HEK293 (cell line): ENCODE measurements around the gene NEK11.

Experiments
- FEZF1 ChIP-seq: fragments of 450-650 bp; formaldehyde crosslinking; IDR thresholded peaks from 2 replicates; pipeline ENCODE4 v1.5.1; 2016; ENCODE audit warnings: missing biosample characterization, missing genetic modification characterization
- GFI1B ChIP-seq: fragments of 450-650 bp; formaldehyde crosslinking; IDR thresholded peaks from 2 replicates; pipeline ENCODE4 v1.5.1; 2016; ENCODE audit warnings: missing biosample characterization, missing genetic modification characterization
- IKZF3 ChIP-seq: fragments of 450-650 bp; IDR thresholded peaks from 2 replicates; pipeline ENCODE4 v1.5.0; 2018; ENCODE audit warnings: missing biosample characterization, mild to moderate bottlenecking, missing genetic modification characterization, moderate library complexity
- KLF10 ChIP-seq: fragments of 450-650 bp; IDR thresholded peaks from 2 replicates; pipeline ENCODE4 v1.5.1; 2018; ENCODE audit warnings: missing biosample characterization, mild to moderate bottlenecking, missing genetic modification characterization
- SP2 ChIP-seq: fragments of 450-650 bp; formaldehyde crosslinking; IDR thresholded peaks from 2 replicates; pipeline ENCODE4 v1.5.1; 2016; ENCODE audit warnings: missing biosample characterization, missing genetic modification characterization
- SP3 ChIP-seq: fragments of 450-650 bp; formaldehyde crosslinking; IDR thresholded peaks from 2 replicates; pipeline ENCODE4 v1.5.1; 2016; ENCODE audit warnings: missing biosample characterization, missing genetic modification characterization
- ZBTB1 ChIP-seq: fragments of 450-650 bp; formaldehyde crosslinking; IDR thresholded peaks from 2 replicates; pipeline ENCODE4 v1.5.1; 2016; ENCODE audit warnings: missing biosample characterization, missing genetic modification characterization
- ZBTB20 ChIP-seq: fragments of 450-650 bp; formaldehyde crosslinking; IDR thresholded peaks from 2 replicates; pipeline ENCODE4 v1.5.1; 2016; ENCODE audit warnings: missing biosample characterization, missing genetic modification characterization
- ZBTB21 ChIP-seq: fragments of 450-650 bp; formaldehyde crosslinking; IDR thresholded peaks from 2 replicates; pipeline ENCODE4 v1.5.1; 2017; ENCODE audit warnings: missing biosample characterization, missing genetic modification characterization
- ZNF146 ChIP-seq: fragments of 450-650 bp; formaldehyde crosslinking; IDR thresholded peaks from 2 replicates; pipeline ENCODE4 v1.5.1; 2016; ENCODE audit warnings: missing biosample characterization, missing genetic modification characterization
- ZNF155 ChIP-seq: fragments of 450-650 bp; formaldehyde crosslinking; IDR thresholded peaks from 2 replicates; pipeline ENCODE4 v1.5.1; 2016; ENCODE audit warnings: missing biosample characterization, missing genetic modification characterization
- ZNF221 ChIP-seq: fragments of 450-650 bp; formaldehyde crosslinking; IDR thresholded peaks from 2 replicates; pipeline ENCODE4 v1.5.1; 2017; ENCODE audit warnings: missing biosample characterization, missing genetic modification characterization, borderline replicate concordance
- ZNF239 ChIP-seq: fragments of 450-650 bp; formaldehyde crosslinking; IDR thresholded peaks from 2 replicates; pipeline ENCODE4 v1.5.1; 2016; ENCODE audit warnings: missing biosample characterization, missing genetic modification characterization
- ZNF366 ChIP-seq: fragments of 450-650 bp; formaldehyde crosslinking; conservative IDR thresholded peaks from 2 replicates; pipeline ENCODE4 v1.5.1; 2016; ENCODE audit warnings: missing biosample characterization, missing genetic modification characterization
- ZNF433 ChIP-seq: fragments of 450-650 bp; formaldehyde crosslinking; IDR thresholded peaks from 2 replicates; pipeline ENCODE4 v1.5.1; 2016; ENCODE audit warnings: missing biosample characterization, missing genetic modification characterization, low read depth
- ZNF473 ChIP-seq: fragments of 450-650 bp; formaldehyde crosslinking; IDR thresholded peaks from 2 replicates; pipeline ENCODE4 v1.5.1; 2017; ENCODE audit warnings: missing biosample characterization, missing genetic modification characterization
- ZNF501 ChIP-seq: fragments of 450-650 bp; formaldehyde crosslinking; IDR thresholded peaks from 2 replicates; pipeline ENCODE4 v1.5.1; 2016; ENCODE audit warnings: missing biosample characterization, missing genetic modification characterization
- ZNF521 ChIP-seq: fragments of 450-650 bp; formaldehyde crosslinking; IDR thresholded peaks from 2 replicates; pipeline ENCODE4 v1.5.1; 2017; ENCODE audit warnings: missing biosample characterization, mild to moderate bottlenecking, missing genetic modification characterization
- ZNF530 ChIP-seq: fragments of 450-650 bp; formaldehyde crosslinking; IDR thresholded peaks from 2 replicates; pipeline ENCODE4 v1.5.1; 2016; ENCODE audit warnings: low read depth, missing biosample characterization, missing genetic modification characterization
- ZNF560 ChIP-seq: fragments of 450-650 bp; formaldehyde crosslinking; IDR thresholded peaks from 2 replicates; pipeline ENCODE4 v1.5.1; 2017; ENCODE audit warnings: missing biosample characterization, missing genetic modification characterization, borderline replicate concordance
- ZNF596 ChIP-seq: fragments of 450-650 bp; IDR thresholded peaks from 2 replicates; pipeline ENCODE4 v1.5.0; 2018; ENCODE audit warnings: missing biosample characterization, mild to moderate bottlenecking, missing genetic modification characterization, moderate library complexity
- ZNF621 ChIP-seq: fragments of 450-650 bp; formaldehyde crosslinking; IDR thresholded peaks from 2 replicates; pipeline ENCODE4 v1.5.1; 2017; ENCODE audit warnings: missing biosample characterization, missing genetic modification characterization
- ZNF660 ChIP-seq: fragments of 450-650 bp; IDR thresholded peaks from 2 replicates; pipeline ENCODE4 v1.5.1; 2018; ENCODE audit warnings: missing biosample characterization, mild to moderate bottlenecking, missing genetic modification characterization
- ZNF664 ChIP-seq: fragments of 450-650 bp; formaldehyde crosslinking; IDR thresholded peaks from 2 replicates; pipeline ENCODE4 v1.5.1; 2016; ENCODE audit warnings: missing biosample characterization, missing genetic modification characterization
- ZNF701 ChIP-seq: fragments of 450-650 bp; formaldehyde crosslinking; IDR thresholded peaks from 2 replicates; pipeline ENCODE4 v1.5.1; 2016; ENCODE audit warnings: missing biosample characterization, missing genetic modification characterization
- ZNF747 ChIP-seq: fragments of 450-650 bp; formaldehyde crosslinking; IDR thresholded peaks from 2 replicates; pipeline ENCODE4 v1.5.1; 2016; ENCODE audit warnings: missing biosample characterization, missing genetic modification characterization
- ZNF768 ChIP-seq: fragments of 450-650 bp; formaldehyde crosslinking; IDR thresholded peaks from 2 replicates; pipeline ENCODE4 v1.5.1; 2018; ENCODE audit warnings: missing biosample characterization, mild to moderate bottlenecking, missing genetic modification characterization
- ZNF785 ChIP-seq: fragments of 450-650 bp; formaldehyde crosslinking; IDR thresholded peaks from 2 replicates; pipeline ENCODE4 v1.5.1; 2016; ENCODE audit warnings: missing biosample characterization, missing genetic modification characterization
- ZXDB ChIP-seq: fragments of 450-650 bp; formaldehyde crosslinking; IDR thresholded peaks from 2 replicates; pipeline ENCODE4 v1.5.1; 2016; ENCODE audit warnings: missing biosample characterization, missing genetic modification characterization
- TF ChIP-seq, protein P1 (sequence below): fragments of 450-650 bp; formaldehyde crosslinking; IDR thresholded peaks from 2 replicates; pipeline ENCODE4 v1.5.1; 2016; ENCODE audit warnings: missing biosample characterization, missing genetic modification characterization
- TF ChIP-seq, protein P2 (sequence below): fragments of 450-650 bp; formaldehyde crosslinking; IDR thresholded peaks from 2 replicates; pipeline ENCODE4 v1.5.1; 2016; ENCODE audit warnings: missing biosample characterization, missing genetic modification characterization
- TF ChIP-seq, protein P3 (sequence below): fragments of 450-650 bp; formaldehyde crosslinking; IDR thresholded peaks from 2 replicates; pipeline ENCODE4 v1.5.1; 2016; ENCODE audit warnings: missing biosample characterization, missing genetic modification characterization, borderline replicate concordance
- TF ChIP-seq, protein P4 (sequence below): fragments of 450-650 bp; IDR thresholded peaks from 2 replicates; pipeline ENCODE4 v1.5.1; 2018; ENCODE audit warnings: missing biosample characterization, missing genetic modification characterization

NEK11 gene

DNA sequence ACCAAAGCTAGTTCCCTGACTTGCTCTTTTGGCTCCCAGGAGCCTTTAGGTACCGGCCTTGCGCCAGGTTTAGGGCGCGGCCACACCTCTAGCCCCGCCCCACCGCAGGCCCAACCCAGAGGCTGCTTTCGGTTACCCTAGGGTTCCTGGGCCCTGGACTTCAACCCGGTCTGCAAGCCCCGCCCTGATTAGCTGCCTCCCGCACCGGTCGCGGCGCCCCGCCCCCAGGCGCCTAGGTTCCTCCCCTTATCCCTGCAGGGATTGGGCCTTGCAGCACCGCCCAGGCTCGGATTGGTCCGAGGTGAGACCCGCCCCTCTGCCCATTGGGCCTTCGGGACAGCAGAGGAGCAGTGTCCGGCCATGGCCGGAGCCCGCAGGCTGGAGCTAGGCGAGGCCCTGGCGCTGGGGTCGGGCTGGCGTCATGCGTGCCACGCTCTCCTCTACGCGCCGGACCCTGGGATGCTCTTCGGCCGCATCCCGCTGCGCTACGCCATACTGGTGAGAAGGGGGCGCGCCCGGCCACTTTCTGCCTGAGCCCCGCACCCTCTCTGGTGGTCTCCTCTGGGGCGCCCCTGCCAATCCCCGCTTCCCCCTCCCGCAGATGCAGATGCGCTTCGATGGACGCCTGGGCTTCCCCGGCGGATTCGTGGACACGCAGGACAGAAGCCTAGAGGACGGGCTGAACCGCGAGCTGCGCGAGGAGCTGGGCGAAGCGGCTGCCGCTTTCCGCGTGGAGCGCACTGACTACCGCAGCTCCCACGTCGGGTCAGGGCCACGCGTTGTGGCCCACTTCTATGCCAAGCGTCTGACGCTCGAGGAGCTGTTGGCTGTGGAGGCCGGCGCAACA is 355.0 kb downstream of the NEK11 start, which contains the start of gene NUDT16 (continued):
- TF ChIP-seq, protein P1, sequence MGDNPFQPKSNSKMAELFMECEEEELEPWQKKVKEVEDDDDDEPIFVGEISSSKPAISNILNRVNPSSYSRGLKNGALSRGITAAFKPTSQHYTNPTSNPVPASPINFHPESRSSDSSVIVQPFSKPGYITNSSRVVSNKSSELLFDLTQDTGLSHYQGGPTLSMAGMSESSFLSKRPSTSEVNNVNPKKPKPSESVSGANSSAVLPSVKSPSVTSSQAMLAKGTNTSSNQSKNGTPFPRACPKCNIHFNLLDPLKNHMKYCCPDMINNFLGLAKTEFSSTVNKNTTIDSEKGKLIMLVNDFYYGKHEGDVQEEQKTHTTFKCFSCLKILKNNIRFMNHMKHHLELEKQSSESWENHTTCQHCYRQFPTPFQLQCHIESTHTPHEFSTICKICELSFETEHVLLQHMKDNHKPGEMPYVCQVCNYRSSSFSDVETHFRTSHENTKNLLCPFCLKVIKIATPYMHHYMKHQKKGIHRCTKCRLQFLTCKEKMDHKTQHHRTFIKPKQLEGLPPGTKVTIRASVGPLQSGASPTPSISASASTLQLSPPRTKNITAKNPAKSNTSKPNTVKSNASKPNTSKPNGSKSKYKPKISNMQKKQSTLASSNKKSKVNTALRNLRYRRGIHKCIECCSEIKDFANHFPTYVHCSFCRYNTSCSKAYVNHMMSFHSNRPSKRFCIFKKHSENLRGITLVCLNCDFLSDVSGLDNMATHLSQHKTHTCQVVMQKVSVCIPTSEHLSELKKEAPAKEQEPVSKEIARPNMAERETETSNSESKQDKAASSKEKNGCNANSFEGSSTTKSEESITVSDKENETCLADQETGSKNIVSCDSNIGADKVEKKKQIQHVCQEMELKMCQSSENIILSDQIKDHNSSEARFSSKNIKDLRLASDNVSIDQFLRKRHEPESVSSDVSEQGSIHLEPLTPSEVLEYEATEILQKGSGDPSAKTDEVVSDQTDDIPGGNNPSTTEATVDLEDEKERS (tag by site-specific recombination), result no peak
- no peak for TF ChIP-seq ZNF521 (tag by site-specific recombination)
- no peak for TF ChIP-seq ZNF701
- TF ChIP-seq IKZF3, result no peak
- no peak for TF ChIP-seq GFI1B
- TF ChIP-seq ZNF239 (tag by site-specific recombination), result no peak
- TF ChIP-seq ZNF146, result no peak
- no peak for TF ChIP-seq ZBTB1
- no peak for TF ChIP-seq ZNF747 (tag by site-specific recombination)
- no peak for TF ChIP-seq ZNF785 (tag by site-specific recombination)
- TF ChIP-seq SP3 (tag by site-specific recombination), result peak; percentile 93
- peak; percentile 97 for TF ChIP-seq SP2 (tag by site-specific recombination)
- TF ChIP-seq ZXDB (tag by site-specific recombination), result no peak
- peak; percentile 70 for TF ChIP-seq ZBTB20 (tag by site-specific recombination)
- no peak for TF ChIP-seq ZNF433
- no peak for TF ChIP-seq ZNF530 (tag by site-specific recombination)
- no peak for TF ChIP-seq FEZF1
- TF ChIP-seq ZNF473 (tag by site-specific recombination), result no peak
- TF ChIP-seq, protein P2, sequence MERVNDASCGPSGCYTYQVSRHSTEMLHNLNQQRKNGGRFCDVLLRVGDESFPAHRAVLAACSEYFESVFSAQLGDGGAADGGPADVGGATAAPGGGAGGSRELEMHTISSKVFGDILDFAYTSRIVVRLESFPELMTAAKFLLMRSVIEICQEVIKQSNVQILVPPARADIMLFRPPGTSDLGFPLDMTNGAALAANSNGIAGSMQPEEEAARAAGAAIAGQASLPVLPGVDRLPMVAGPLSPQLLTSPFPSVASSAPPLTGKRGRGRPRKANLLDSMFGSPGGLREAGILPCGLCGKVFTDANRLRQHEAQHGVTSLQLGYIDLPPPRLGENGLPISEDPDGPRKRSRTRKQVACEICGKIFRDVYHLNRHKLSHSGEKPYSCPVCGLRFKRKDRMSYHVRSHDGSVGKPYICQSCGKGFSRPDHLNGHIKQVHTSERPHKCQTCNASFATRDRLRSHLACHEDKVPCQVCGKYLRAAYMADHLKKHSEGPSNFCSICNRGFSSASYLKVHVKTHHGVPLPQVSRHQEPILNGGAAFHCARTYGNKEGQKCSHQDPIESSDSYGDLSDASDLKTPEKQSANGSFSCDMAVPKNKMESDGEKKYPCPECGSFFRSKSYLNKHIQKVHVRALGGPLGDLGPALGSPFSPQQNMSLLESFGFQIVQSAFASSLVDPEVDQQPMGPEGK (tag by site-specific recombination), result 0 out of 2 replicates have a peak, but pooled peaks have one; percentile 27
- no peak for TF ChIP-seq ZNF596 (tag by site-specific recombination)
- no peak for TF ChIP-seq ZNF366 (tag by site-specific recombination)
- no peak for TF ChIP-seq ZNF560 (tag by site-specific recombination)
- TF ChIP-seq, protein P3, sequence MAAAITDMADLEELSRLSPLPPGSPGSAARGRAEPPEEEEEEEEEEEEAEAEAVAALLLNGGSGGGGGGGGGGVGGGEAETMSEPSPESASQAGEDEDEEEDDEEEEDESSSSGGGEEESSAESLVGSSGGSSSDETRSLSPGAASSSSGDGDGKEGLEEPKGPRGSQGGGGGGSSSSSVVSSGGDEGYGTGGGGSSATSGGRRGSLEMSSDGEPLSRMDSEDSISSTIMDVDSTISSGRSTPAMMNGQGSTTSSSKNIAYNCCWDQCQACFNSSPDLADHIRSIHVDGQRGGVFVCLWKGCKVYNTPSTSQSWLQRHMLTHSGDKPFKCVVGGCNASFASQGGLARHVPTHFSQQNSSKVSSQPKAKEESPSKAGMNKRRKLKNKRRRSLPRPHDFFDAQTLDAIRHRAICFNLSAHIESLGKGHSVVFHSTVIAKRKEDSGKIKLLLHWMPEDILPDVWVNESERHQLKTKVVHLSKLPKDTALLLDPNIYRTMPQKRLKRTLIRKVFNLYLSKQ, result no peak
- TF ChIP-seq ZNF664, result no peak
- TF ChIP-seq ZNF621, result no peak
- TF ChIP-seq ZNF768 (tag by site-specific recombination), result 0 out of 2 replicates have a peak, but pooled peaks have one; percentile 9
- no peak; the same call in 1 of the 2 replicates for TF ChIP-seq ZNF660 (tag by site-specific recombination)
- TF ChIP-seq ZNF221 (tag by site-specific recombination), result no peak
- TF ChIP-seq, protein P4, sequence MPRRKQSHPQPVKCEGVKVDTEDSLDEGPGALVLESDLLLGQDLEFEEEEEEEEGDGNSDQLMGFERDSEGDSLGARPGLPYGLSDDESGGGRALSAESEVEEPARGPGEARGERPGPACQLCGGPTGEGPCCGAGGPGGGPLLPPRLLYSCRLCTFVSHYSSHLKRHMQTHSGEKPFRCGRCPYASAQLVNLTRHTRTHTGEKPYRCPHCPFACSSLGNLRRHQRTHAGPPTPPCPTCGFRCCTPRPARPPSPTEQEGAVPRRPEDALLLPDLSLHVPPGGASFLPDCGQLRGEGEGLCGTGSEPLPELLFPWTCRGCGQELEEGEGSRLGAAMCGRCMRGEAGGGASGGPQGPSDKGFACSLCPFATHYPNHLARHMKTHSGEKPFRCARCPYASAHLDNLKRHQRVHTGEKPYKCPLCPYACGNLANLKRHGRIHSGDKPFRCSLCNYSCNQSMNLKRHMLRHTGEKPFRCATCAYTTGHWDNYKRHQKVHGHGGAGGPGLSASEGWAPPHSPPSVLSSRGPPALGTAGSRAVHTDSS, result no peak
- no peak for TF ChIP-seq ZBTB21
- TF ChIP-seq ZNF155 (tag by site-specific recombination), result no peak
- TF ChIP-seq KLF10, result peak; percentile 99
- TF ChIP-seq ZNF501 (tag by site-specific recombination), result peak; percentile 53
